Coronary artery (tissue), 2 donors: ENCODE measurements around the gene CELF2.

Experiments
- DNase-seq: peaks from one replicate; pipeline ENCODE4 v3.0.0-alpha.2; 2017; ENCODE audit warnings: low spot score
- H3K27ac ChIP-seq, 2 donors: fragments of 200-600 bp; sonication (generic); one replicate each; pipeline ENCODE4 v1.5.1; 2016 to 2019
- H3K4me3 ChIP-seq: fragments of 200-600 bp; sonication (generic); 2 replicates; pipeline ENCODE4 v1.5.1; 2016; ENCODE audit warnings: mild to moderate bottlenecking, moderate library complexity
- CTCF ChIP-seq: fragments of 200-600 bp; sonication (generic); IDR thresholded peaks from one replicate; pipeline ENCODE4 v1.5.1; 2019; ENCODE audit warnings: antibody characterized with exemption

The CELF2 gene

GRCh38 chr10:11149807-11150141, 132.1 kb downstream of the CELF2 start:
- no peak overlapping the region for H3K4me3 ChIP-seq
- no peak for TF ChIP-seq CTCF
- H3K27ac ChIP-seq = no peak overlapping the region
- no peak for DNase-seq

GRCh38 chr10:11150231-11150731, 132.6 kb downstream of the CELF2 start:
- Histone ChIP-seq H3K4me3 (no peak overlapping the region), H3K27ac (no peak overlapping the region)
- no peak for TF ChIP-seq CTCF
- DNase-seq = no peak

GRCh38 chr10:11150879-11151415, 133.3 kb downstream of the CELF2 start:
- Histone ChIP-seq H3K4me3 (no peak overlapping the region), H3K27ac (no peak overlapping the region)
- no peak for DNase-seq
- no peak for TF ChIP-seq CTCF

- no peak for TF ChIP-seq CTCF
- no peak overlapping the region for H3K27ac ChIP-seq
- no peak overlapping the region for H3K4me3 ChIP-seq
- DNase-seq = no peak
Observed at GRCh38 chr10:11152801-11153200, 135.1 kb downstream of the CELF2 start.

DNA sequence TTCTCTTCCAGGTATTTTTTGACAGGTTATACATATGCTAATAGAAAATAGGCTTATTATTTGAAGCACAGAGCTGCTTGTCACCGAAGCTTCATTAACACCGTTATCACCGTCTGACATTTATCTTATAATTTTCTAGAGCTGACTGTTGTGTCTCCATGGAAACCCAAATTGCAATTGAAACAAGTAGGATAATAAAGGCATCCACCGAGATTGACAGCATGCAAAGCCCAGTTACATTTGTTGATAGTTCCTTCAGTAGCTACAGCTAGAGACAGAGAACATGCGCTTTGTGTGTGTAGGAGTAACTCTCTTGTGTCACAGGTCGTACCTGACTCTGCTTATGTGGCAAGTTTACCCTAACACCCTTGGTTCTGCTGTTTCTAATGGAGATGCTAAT, 135.6 kb downstream of the CELF2 start:
- DNase-seq = no peak
- Histone ChIP-seq H3K4me3 (no peak overlapping the region), H3K27ac (no peak overlapping the region)
- TF ChIP-seq CTCF = no peak

GRCh38 chr10:11153766-11154165, 136.1 kb downstream of the CELF2 start:
- Histone ChIP-seq H3K4me3 (no peak overlapping the region), H3K27ac (no peak overlapping the region)
- no peak for TF ChIP-seq CTCF
- DNase-seq = no peak

GRCh38 chr10:11154333-11154732, 136.7 kb downstream of the CELF2 start:
- Histone ChIP-seq H3K27ac (no peak overlapping the region), H3K4me3 (no peak overlapping the region)
- TF ChIP-seq CTCF = no peak
- DNase-seq = no peak
